HS-27A (cell line): ENCODE results near the gene TMCC1.
"Not testable (repeated sequence)": the region's sequence is repeated elsewhere in the genome, so short reads cannot be mapped to it uniquely, and the experiment has no call there.

ENCODE experiments used
- DNase-seq: peaks from one replicate; pipeline ENCODE4 v3.0.0-alpha.2; 2012; ENCODE audit warnings: low read depth, missing footprints

The TMCC1 gene

GRCh38 chr3:129892486-129892856, 1.0 kb downstream of the TMCC1 start:
- no peak for DNase-seq

- no peak for DNase-seq
These were observed 2.6 kb downstream of the TMCC1 start for GRCh38 chr3:129890891-129891290.

- no peak for DNase-seq
These were observed 3.4 kb downstream of the TMCC1 start for GRCh38 chr3:129890125-129890524.

- DNase-seq = peak; percentile 87
These were observed 4.7 kb downstream of the TMCC1 start for GRCh38 chr3:129888771-129889170.

GRCh38 chr3:129881261-129881660, 12.2 kb downstream of the TMCC1 start:
- no peak for DNase-seq

GRCh38 chr3:129878355-129878754, 15.2 kb downstream of the TMCC1 start:
- no peak for DNase-seq

- DNase-seq = not testable (repeated sequence)
These were observed 19.0 kb downstream of the TMCC1 start for GRCh38 chr3:129874479-129874878.

GRCh38 chr3:129868912-129869311, 24.6 kb downstream of the TMCC1 start:
- no peak for DNase-seq

GRCh38 chr3:129867506-129868124, 25.9 kb downstream of the TMCC1 start:
- no peak for DNase-seq

GRCh38 chr3:129865806-129866205, 27.7 kb downstream of the TMCC1 start:
- no peak for DNase-seq

GRCh38 chr3:129864519-129864918, 29.0 kb downstream of the TMCC1 start:
- no peak for DNase-seq

GRCh38 chr3:129859272-129859671, 34.2 kb downstream of the TMCC1 start:
- no peak for DNase-seq

GRCh38 chr3:129857899-129858298, 35.6 kb downstream of the TMCC1 start:
- no peak for DNase-seq

- DNase-seq = not testable (repeated sequence)
These were observed 36.7 kb downstream of the TMCC1 start for GRCh38 chr3:129856790-129857189.

GRCh38 chr3:129855832-129856419, 37.6 kb downstream of the TMCC1 start:
- DNase-seq = no peak

GRCh38 chr3:129855170-129855831, 38.2 kb downstream of the TMCC1 start:
- no peak for DNase-seq

GRCh38 chr3:129854460-129854859, 39.1 kb downstream of the TMCC1 start:
- no peak for DNase-seq

GRCh38 chr3:129845956-129846355, 47.6 kb downstream of the TMCC1 start:
- peak; percentile 41 for DNase-seq

- DNase-seq = no peak
These were observed 52.7 kb downstream of the TMCC1 start for GRCh38 chr3:129840707-129841360.

- DNase-seq = no peak
These were observed 55.4 kb downstream of the TMCC1 start for GRCh38 chr3:129838086-129838485.

- no peak for DNase-seq
These were observed 56.4 kb downstream of the TMCC1 start for GRCh38 chr3:129837065-129837642.

- no peak for DNase-seq
These were observed 57.0 kb downstream of the TMCC1 start for GRCh38 chr3:129836381-129837064.
